Nephron progenitor cell (in vitro differentiated cells): ENCODE results near the gene HAND2.

Source experiments
- DNase-seq: peaks from one replicate; pipeline ENCODE4 v3.0.0; 2021
- H3K27ac Mint-ChIP-seq: 2 replicates; pipeline ENCODE4 v1.8.0; 2021; ENCODE audit warnings: mild to moderate bottlenecking, moderate library complexity, mixed read lengths
- H3K27me3 Mint-ChIP-seq: 2 replicates; pipeline ENCODE4 v1.8.0; 2021; ENCODE audit warnings: mild to moderate bottlenecking, low read depth, mixed read lengths; ENCODE audit not compliant: poor library complexity
- H3K36me3 Mint-ChIP-seq: 2 replicates; pipeline ENCODE4 v1.8.0; 2021; ENCODE audit warnings: low read depth, mixed read lengths
- H3K4me1 Mint-ChIP-seq: 2 replicates; pipeline ENCODE4 v1.8.0; 2021; ENCODE audit warnings: mixed read lengths
- H3K4me3 Mint-ChIP-seq: 2 replicates; pipeline ENCODE4 v1.8.0; 2021; ENCODE audit warnings: mild to moderate bottlenecking, moderate library complexity, mixed read lengths
- H3K9me3 Mint-ChIP-seq: 2 replicates; pipeline ENCODE4 v1.8.0; 2021; ENCODE audit warnings: mild to moderate bottlenecking, moderate library complexity, mixed read lengths
- TF ChIP-seq, protein P1 (sequence below): fragments of 200-600 bp; sonication (generic); IDR thresholded peaks from 2 replicates; pipeline ENCODE4 v1.5.0; 2021; ENCODE audit warnings: antibody characterized with exemption

The HAND2 gene

GRCh38 chr4:173573286-173573685 lies 43.3 kb upstream of the HAND2 start:
- H3K9me3 Mint-ChIP-seq = no peaks in the 10 kb centered on the region
- TF ChIP-seq, protein P1, sequence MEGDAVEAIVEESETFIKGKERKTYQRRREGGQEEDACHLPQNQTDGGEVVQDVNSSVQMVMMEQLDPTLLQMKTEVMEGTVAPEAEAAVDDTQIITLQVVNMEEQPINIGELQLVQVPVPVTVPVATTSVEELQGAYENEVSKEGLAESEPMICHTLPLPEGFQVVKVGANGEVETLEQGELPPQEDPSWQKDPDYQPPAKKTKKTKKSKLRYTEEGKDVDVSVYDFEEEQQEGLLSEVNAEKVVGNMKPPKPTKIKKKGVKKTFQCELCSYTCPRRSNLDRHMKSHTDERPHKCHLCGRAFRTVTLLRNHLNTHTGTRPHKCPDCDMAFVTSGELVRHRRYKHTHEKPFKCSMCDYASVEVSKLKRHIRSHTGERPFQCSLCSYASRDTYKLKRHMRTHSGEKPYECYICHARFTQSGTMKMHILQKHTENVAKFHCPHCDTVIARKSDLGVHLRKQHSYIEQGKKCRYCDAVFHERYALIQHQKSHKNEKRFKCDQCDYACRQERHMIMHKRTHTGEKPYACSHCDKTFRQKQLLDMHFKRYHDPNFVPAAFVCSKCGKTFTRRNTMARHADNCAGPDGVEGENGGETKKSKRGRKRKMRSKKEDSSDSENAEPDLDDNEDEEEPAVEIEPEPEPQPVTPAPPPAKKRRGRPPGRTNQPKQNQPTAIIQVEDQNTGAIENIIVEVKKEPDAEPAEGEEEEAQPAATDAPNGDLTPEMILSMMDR = no peak
- H3K4me3 Mint-ChIP-seq = no peak overlapping the region
- H3K4me1 Mint-ChIP-seq = peaks cover 13% of the 10 kb centered on the region
- DNase-seq = no peak
- no peaks in the 10 kb centered on the region for H3K27me3 Mint-ChIP-seq
- no peaks in the 10 kb centered on the region for H3K36me3 Mint-ChIP-seq
- no peak overlapping the region for H3K27ac Mint-ChIP-seq

DNA sequence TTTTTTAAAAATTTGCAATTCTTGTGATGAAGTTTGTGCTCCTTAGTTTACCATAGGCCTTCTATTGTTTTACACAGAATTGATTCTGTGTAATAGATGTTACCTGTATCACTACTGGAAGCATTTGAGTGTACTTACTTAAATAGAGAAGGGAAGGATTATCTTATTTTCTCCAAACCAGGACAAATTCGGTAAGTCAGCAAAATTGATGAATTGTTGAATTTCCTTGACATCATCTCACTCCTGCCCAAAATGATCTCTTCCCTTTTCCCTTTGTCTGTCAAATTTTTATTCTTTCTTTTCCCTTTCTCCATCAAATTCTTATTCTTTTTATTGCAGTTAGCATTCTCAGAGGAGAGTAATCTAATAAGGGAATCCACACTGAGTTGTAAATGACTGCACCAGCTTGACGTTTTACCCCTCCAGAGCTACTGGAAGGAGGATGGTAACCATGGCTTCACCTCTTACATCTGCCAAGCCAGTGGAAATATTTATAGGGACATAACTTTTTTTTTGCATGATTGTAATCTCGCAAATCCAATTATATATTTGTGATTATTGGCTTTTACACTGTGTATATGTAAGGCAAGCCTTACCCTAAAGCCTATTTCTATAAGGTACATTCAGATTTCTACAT lies 42.6 kb upstream of the HAND2 start:
- Mint-ChIP-seq H3K4me1 (peaks cover 7% of the 10 kb centered on the region), H3K36me3 (no peaks in the 10 kb centered on the region), H3K27me3 (no peaks in the 10 kb centered on the region), H3K9me3 (no peaks in the 10 kb centered on the region), H3K27ac (no peak overlapping the region), H3K4me3 (no peak overlapping the region)
- DNase-seq = no peak
- TF ChIP-seq, protein P1 = no peak

GRCh38 chr4:173571620-173572019 lies 41.6 kb upstream of the HAND2 start:
- DNase-seq = no peak
- Mint-ChIP-seq H3K4me1 (peaks cover 7% of the 10 kb centered on the region), H3K27ac (no peak overlapping the region), H3K9me3 (no peaks in the 10 kb centered on the region), H3K27me3 (no peaks in the 10 kb centered on the region), H3K36me3 (no peaks in the 10 kb centered on the region), H3K4me3 (no peak overlapping the region)
- TF ChIP-seq, protein P1 = no peak

GRCh38 chr4:173565281-173565680 lies 35.3 kb upstream of the HAND2 start:
- peaks cover 7% of the 10 kb centered on the region for H3K27me3 Mint-ChIP-seq
- no peaks in the 10 kb centered on the region for H3K36me3 Mint-ChIP-seq
- H3K4me1 Mint-ChIP-seq = no peaks in the 10 kb centered on the region
- H3K4me3 Mint-ChIP-seq = no peak overlapping the region
- no peak overlapping the region for H3K27ac Mint-ChIP-seq
- DNase-seq = no peak
- TF ChIP-seq, protein P1 = no peak
- H3K9me3 Mint-ChIP-seq = no peaks in the 10 kb centered on the region

GRCh38 chr4:173564461-173564860 lies 34.4 kb upstream of the HAND2 start:
- DNase-seq = no peak
- H3K9me3 Mint-ChIP-seq = no peaks in the 10 kb centered on the region
- no peaks in the 10 kb centered on the region for H3K4me1 Mint-ChIP-seq
- H3K36me3 Mint-ChIP-seq = no peaks in the 10 kb centered on the region
- peaks cover 10% of the 10 kb centered on the region for H3K27me3 Mint-ChIP-seq
- TF ChIP-seq, protein P1 = no peak
- H3K4me3 Mint-ChIP-seq = no peak overlapping the region
- H3K27ac Mint-ChIP-seq = no peak overlapping the region

DNA sequence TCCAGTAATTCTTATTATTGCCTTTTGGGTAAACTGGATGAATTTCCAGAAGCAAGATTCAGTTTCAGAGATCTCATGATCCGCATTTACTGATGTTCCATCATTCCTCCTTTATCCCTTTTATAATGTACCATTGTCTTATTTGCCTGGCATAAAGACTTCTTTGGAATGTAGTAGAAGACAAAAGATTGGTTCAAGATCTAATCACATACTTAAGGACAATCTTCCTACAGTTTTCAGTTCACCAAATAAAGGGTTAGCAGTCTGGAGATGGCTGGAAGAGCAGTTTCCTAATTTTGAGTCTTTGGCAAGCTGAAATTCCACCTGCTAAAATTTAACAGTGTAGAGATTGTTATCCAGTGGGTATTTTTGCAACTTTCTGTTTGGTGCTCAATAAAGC lies 30.9 kb upstream of the HAND2 start:
- Mint-ChIP-seq H3K4me1 (no peaks in the 10 kb centered on the region), H3K27me3 (peaks cover 10% of the 10 kb centered on the region), H3K9me3 (no peaks in the 10 kb centered on the region), H3K4me3 (no peak overlapping the region), H3K27ac (no peak overlapping the region), H3K36me3 (no peaks in the 10 kb centered on the region)
- no peak for DNase-seq
- TF ChIP-seq, protein P1 = no peak
